ENCODE results near the gene GATC. TPM values are rescaled to one million over a fixed set of nuclear protein-coding genes. Genes with fewer than 3 reads are reported as not detected.

The GATC gene
- total RNA-seq, 1 donor from 2014 or later = 28.0 TPM

DNA sequence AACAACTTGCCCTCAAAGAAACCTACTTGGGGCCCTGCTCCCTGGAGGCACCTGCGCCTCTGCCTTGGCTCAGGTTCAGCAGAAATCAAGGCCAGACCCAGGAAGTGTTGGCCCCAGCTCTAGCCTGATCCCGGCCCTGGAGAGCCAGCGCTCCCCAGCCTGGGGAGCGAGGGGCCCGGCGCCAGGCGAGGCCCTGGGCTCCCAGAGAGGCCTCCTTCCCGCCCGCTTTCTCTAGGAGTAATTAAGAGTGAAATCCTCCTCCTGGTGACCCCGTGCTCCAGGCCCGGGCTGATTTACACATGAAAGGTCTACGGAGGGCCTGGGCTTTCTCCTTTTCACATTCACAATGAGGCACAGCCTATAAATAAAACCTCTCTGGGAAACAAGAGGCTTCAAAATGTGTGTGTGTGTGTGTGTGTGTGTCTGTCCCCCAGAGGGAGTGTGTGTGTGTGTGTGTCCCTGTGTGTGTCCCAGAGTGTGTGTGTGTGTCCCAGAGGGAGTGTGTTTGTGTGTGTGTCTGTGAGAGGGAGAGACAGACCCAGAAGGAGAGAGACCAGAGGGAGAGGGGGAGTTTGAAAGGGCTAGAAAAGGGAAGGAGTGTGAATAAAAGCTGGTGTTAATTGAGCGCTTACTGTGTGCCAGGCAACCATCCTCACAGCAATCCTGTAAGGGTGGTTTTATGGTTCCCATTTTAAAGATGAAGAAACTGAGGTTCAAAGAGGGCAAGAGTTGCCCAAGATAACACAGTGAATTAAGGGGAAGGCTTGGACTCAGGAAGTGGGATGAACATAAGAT lies 32.1 kb upstream of the GATC start:
- Mint-ChIP-seq H3K9me3 (ENCODE audit: low read depth) (no peaks in the 10 kb centered on the region), H3K27ac (peak overlapping the region; percentile 65), H3K4me3 (ENCODE audit: low read depth) (no peak overlapping the region), H3K27me3 (no peaks in the 10 kb centered on the region), H3K4me1 (ENCODE audit: low read depth) (peaks cover 6% of the 10 kb centered on the region), H3K36me3 (ENCODE audit: insufficient read depth) (no peaks in the 10 kb centered on the region)
- DNase-seq (ENCODE audit: low spot score, unreplicated experiment) = no peak
- TF ChIP-seq, protein P1, sequence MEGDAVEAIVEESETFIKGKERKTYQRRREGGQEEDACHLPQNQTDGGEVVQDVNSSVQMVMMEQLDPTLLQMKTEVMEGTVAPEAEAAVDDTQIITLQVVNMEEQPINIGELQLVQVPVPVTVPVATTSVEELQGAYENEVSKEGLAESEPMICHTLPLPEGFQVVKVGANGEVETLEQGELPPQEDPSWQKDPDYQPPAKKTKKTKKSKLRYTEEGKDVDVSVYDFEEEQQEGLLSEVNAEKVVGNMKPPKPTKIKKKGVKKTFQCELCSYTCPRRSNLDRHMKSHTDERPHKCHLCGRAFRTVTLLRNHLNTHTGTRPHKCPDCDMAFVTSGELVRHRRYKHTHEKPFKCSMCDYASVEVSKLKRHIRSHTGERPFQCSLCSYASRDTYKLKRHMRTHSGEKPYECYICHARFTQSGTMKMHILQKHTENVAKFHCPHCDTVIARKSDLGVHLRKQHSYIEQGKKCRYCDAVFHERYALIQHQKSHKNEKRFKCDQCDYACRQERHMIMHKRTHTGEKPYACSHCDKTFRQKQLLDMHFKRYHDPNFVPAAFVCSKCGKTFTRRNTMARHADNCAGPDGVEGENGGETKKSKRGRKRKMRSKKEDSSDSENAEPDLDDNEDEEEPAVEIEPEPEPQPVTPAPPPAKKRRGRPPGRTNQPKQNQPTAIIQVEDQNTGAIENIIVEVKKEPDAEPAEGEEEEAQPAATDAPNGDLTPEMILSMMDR (IDR thresholded peaks at IDR 0.05; ENCODE audit: unreplicated experiment) = no peak

DNA sequence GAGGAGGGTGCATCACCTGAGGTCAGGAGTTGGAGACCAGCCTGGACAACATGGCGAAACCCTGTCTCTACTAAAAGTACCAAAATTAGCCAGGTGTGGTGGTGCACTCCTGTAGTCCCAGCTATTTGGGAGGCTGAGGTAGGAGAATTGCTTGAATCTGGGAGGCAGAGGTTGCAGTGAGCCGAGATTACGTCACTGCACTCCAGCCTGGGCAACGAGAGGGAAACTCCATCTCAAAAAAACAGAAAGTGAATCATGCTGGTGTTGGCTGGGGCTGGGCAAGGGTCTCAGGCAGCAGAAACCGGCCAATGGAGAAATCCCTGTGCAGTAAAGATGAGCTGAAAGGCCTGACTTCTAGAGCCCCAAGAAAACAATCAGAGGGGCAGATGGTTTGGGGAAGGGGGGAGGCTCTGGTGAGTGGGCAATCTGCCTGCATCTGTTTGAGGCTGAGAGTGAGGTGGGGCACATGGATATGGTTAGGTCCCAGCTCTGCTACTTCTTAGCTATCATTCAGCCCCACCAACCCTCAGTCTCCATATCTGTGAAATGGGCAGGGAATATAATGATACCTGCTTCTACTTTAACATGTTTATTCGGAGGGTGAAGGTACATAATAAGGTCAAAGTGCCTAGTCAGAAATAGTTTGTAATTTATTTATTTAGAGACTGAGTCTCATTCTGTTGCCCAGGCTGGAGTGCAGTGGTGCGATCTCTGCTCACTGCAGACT lies 29.6 kb upstream of the GATC start:
- TF ChIP-seq, protein P1 (IDR thresholded peaks at IDR 0.05; ENCODE audit: unreplicated experiment) = no peak
- no peaks in the 10 kb centered on the region for H3K36me3 Mint-ChIP-seq (ENCODE audit: insufficient read depth)
- H3K4me3 Mint-ChIP-seq (ENCODE audit: low read depth) = no peak overlapping the region
- no peak for DNase-seq (ENCODE audit: low spot score, unreplicated experiment)
- H3K9me3 Mint-ChIP-seq (ENCODE audit: low read depth) = no peaks in the 10 kb centered on the region
- H3K27me3 Mint-ChIP-seq = no peaks in the 10 kb centered on the region
- H3K4me1 Mint-ChIP-seq (ENCODE audit: low read depth) = peaks cover 6% of the 10 kb centered on the region
- H3K27ac Mint-ChIP-seq = no peak overlapping the region

DNA sequence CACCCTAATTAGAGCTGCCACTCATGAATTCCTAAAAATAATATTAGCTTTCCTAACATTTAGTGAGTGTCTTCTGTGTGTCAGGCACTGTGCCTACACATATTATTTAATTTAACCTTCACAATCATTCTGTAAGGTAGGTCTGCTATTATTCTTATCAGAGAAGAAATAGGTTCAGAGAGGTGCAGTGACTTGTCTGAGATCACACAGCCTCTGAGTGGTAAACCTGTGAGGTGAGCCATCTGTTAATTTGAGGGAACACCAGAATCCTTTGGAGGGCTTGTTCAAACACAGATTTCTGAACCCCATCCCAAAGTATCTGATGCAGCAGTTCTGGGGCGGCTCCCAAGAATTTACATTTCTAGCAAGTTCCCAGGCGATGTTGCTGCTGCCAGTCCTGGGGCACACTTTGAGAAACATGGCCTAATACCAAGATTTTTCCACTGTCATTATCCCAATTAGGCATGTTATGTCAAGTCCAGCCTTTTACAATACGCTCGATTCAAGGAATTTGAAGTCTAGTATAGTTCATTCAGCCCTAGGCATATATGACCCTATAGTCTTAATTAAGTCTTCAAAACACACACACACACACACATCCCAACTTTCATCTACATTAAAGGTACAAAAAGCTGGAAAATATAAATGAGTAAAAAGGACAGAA lies 28.2 kb upstream of the GATC start:
- Mint-ChIP-seq H3K4me3 (ENCODE audit: low read depth) (no peak overlapping the region), H3K36me3 (ENCODE audit: insufficient read depth) (no peaks in the 10 kb centered on the region), H3K4me1 (ENCODE audit: low read depth) (peaks cover 6% of the 10 kb centered on the region), H3K27ac (no peak overlapping the region), H3K9me3 (ENCODE audit: low read depth) (no peaks in the 10 kb centered on the region), H3K27me3 (no peaks in the 10 kb centered on the region)
- no peak for DNase-seq (ENCODE audit: low spot score, unreplicated experiment)
- TF ChIP-seq, protein P1 (IDR thresholded peaks at IDR 0.05; ENCODE audit: unreplicated experiment) = no peak

DNA sequence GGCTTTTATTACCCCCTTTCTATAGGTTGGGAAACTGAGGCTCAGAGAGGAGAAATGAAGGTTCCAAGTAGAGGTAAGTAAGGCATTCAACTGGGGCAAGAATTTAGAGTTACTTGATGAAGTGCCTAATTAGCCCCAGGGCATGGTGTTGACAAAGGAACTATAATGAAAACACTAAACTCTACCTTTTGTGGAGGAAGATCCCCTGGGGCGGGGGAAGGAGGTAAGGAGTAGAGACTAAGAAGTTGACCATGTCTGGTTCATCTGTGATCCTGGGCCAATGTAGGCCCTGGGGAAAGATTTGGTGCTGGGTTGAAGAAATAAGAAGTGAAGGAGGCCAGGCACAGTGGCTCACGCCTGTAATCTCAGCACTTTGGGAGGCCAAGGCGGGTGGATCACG lies 24.5 kb upstream of the GATC start:
- Mint-ChIP-seq H3K36me3 (ENCODE audit: insufficient read depth) (no peaks in the 10 kb centered on the region), H3K27ac (no peak overlapping the region), H3K27me3 (no peaks in the 10 kb centered on the region), H3K4me1 (ENCODE audit: low read depth) (no peaks in the 10 kb centered on the region), H3K4me3 (ENCODE audit: low read depth) (no peak overlapping the region), H3K9me3 (ENCODE audit: low read depth) (no peaks in the 10 kb centered on the region)
- DNase-seq (ENCODE audit: low spot score, unreplicated experiment) = no peak
- TF ChIP-seq, protein P1 (IDR thresholded peaks at IDR 0.05; ENCODE audit: unreplicated experiment) = no peak

DNA sequence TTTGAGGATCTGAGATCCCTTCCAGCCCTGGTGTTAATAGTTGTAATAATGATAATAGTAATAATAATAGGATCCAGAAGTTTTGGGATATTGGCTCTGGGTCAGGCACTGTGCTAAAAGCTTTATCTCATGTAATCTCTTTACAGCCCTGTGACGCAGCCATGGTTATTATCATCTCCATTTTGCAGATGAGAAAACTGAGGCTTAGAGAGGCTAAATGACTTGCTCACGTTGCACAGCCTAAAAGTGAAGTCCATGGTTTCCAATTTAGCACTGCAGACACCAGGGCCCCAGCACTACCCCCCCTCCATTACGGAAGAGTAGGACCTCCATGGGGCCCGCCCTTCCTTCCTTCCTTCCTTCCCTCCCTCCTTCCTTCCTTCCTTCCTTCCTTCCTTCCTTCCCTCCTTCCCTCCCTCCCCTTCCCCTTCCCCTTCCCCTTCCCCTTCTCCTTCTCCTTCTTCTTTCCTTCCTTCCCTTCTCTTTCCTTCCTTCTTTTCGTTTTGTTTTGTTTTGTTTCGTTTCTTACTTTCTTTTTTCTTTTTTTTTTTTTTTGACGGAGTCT lies 23.3 kb upstream of the GATC start:
- Mint-ChIP-seq H3K9me3 (ENCODE audit: low read depth) (no peaks in the 10 kb centered on the region), H3K27me3 (no peaks in the 10 kb centered on the region), H3K4me3 (ENCODE audit: low read depth) (no peak overlapping the region), H3K4me1 (ENCODE audit: low read depth) (no peaks in the 10 kb centered on the region), H3K36me3 (ENCODE audit: insufficient read depth) (no peaks in the 10 kb centered on the region), H3K27ac (no peak overlapping the region)
- TF ChIP-seq, protein P1 (IDR thresholded peaks at IDR 0.05; ENCODE audit: unreplicated experiment) = no peak
- DNase-seq (ENCODE audit: low spot score, unreplicated experiment) = no peak
